H9 (cell line): ENCODE measurements around the gene CXCL13. TPM values are rescaled to one million over a fixed set of nuclear protein-coding genes. Genes with fewer than 3 reads are reported as not detected.

Experiments
- DNase-seq: peaks from one replicate; pipeline ENCODE4 v3.0.0-alpha.2; 2017
- H2AFZ ChIP-seq: one replicate; pipeline ENCODE4 v1.6.1; 2013; ENCODE audit warnings: mild to moderate bottlenecking, low read length, control low read depth, moderate library complexity
- H2AK5ac ChIP-seq: 2 replicates; pipeline ENCODE4 v1.6.1; 2013; ENCODE audit warnings: low read length, control low read depth, mixed read lengths; ENCODE audit not compliant: insufficient read length
- H2BK120ac ChIP-seq: one replicate; pipeline ENCODE4 v1.6.1; 2013; ENCODE audit warnings: low read depth, mild to moderate bottlenecking, low read length, control low read depth, inconsistent platforms; ENCODE audit not compliant: poor library complexity, severe bottlenecking
- H2BK12ac ChIP-seq: 2 replicates; pipeline ENCODE4 v1.6.1; 2013; ENCODE audit warnings: low read length, control low read depth, mixed read lengths, low read depth; ENCODE audit not compliant: insufficient read length
- H2BK15ac ChIP-seq: 2 replicates; pipeline ENCODE4 v1.6.1; 2013; ENCODE audit warnings: low read depth, low read length, control low read depth
- H2BK20ac ChIP-seq: one replicate; pipeline ENCODE4 v1.6.1; 2013; ENCODE audit warnings: low read depth, mild to moderate bottlenecking, low read length, control low read depth, inconsistent platforms; ENCODE audit not compliant: poor library complexity, severe bottlenecking
- H2BK5ac ChIP-seq: 2 replicates; pipeline ENCODE4 v1.6.1; 2013; ENCODE audit warnings: low read length, control low read depth, mixed read lengths; ENCODE audit not compliant: insufficient read length
- H3K14ac ChIP-seq: 2 replicates; pipeline ENCODE4 v1.6.1; 2013; ENCODE audit warnings: low read length, control low read depth; ENCODE audit not compliant: insufficient read depth
- H3K18ac ChIP-seq: 2 replicates; pipeline ENCODE4 v1.6.1; 2013; ENCODE audit warnings: low read depth, mild to moderate bottlenecking, mixed read lengths, low read length, control low read depth; ENCODE audit not compliant: insufficient read length
- H3K23ac ChIP-seq: 2 replicates; pipeline ENCODE4 v1.6.1; 2013; ENCODE audit warnings: low read length, control low read depth, mixed read lengths, low read depth; ENCODE audit not compliant: insufficient read length
- H3K23me2 ChIP-seq: 2 replicates; pipeline ENCODE4 v1.6.1; 2013; ENCODE audit warnings: low read depth, mild to moderate bottlenecking, mixed read lengths, low read length, control low read depth; ENCODE audit not compliant: insufficient read length, poor library complexity, severe bottlenecking
- H3K27ac ChIP-seq: 2 replicates; pipeline ENCODE4 v1.5.1; 2013; ENCODE audit warnings: low read length, control low read depth, mixed read lengths, low read depth; ENCODE audit not compliant: insufficient read length
- H3K27me3 ChIP-seq: 2 replicates; pipeline ENCODE4 v1.6.1; 2013; ENCODE audit warnings: low read length, control low read depth, inconsistent platforms; ENCODE audit not compliant: insufficient read depth
- H3K4ac ChIP-seq: 2 replicates; pipeline ENCODE4 v1.6.1; 2013; ENCODE audit warnings: low read depth, mild to moderate bottlenecking, control low read depth, inconsistent platforms, low read length, moderate library complexity
- H3K4me1 ChIP-seq: 2 replicates; pipeline ENCODE4 v1.6.1; 2013; ENCODE audit warnings: low read length, control low read depth, inconsistent platforms; ENCODE audit not compliant: insufficient read depth
- H3K4me2 ChIP-seq: 2 replicates; pipeline ENCODE4 v1.6.1; 2013; ENCODE audit warnings: low read length, control low read depth, mixed read lengths; ENCODE audit not compliant: insufficient read length, insufficient read depth
- H3K56ac ChIP-seq: 2 replicates; pipeline ENCODE4 v1.6.1; 2013; ENCODE audit warnings: low read depth, mild to moderate bottlenecking, mixed read lengths, low read length, control low read depth; ENCODE audit not compliant: insufficient read length
- H3K79me1 ChIP-seq: 2 replicates; pipeline ENCODE4 v1.6.1; 2013; ENCODE audit warnings: low read depth, mild to moderate bottlenecking, moderate library complexity, low read length, control low read depth, inconsistent platforms; ENCODE audit not compliant: insufficient read depth, poor library complexity, severe bottlenecking
- H3K79me2 ChIP-seq: 2 replicates; pipeline ENCODE4 v1.6.1; 2013; ENCODE audit warnings: low read length, control low read depth, inconsistent platforms; ENCODE audit not compliant: insufficient read depth
- H3K9ac ChIP-seq: 2 replicates; pipeline ENCODE4 v1.6.1; 2013; ENCODE audit warnings: low read length, control low read depth, mixed read lengths; ENCODE audit not compliant: insufficient read length; ENCODE audit errors: extremely low read depth
- H3K9me3 ChIP-seq: one replicate; pipeline ENCODE4 v1.6.1; 2013; ENCODE audit warnings: low read depth, low read length, inconsistent platforms; ENCODE audit not compliant: control insufficient read depth
- H3T11ph ChIP-seq: one replicate; pipeline ENCODE4 v1.6.1; 2013; ENCODE audit warnings: mild to moderate bottlenecking, low read length, control low read depth, inconsistent platforms
- H4K20me1 ChIP-seq: one replicate; pipeline ENCODE4 v1.6.1; 2013; ENCODE audit not compliant: control insufficient read depth, insufficient read length, insufficient read depth
- H4K5ac ChIP-seq: 2 replicates; pipeline ENCODE4 v1.6.1; 2013; ENCODE audit warnings: low read depth, mild to moderate bottlenecking, mixed read lengths, low read length, control low read depth; ENCODE audit not compliant: insufficient read length
- H4K8ac ChIP-seq: replicated peaks from 2 replicates; pipeline ENCODE4 v1.6.1; 2013; ENCODE audit warnings: low read length, control low read depth, mixed read lengths, low read depth; ENCODE audit not compliant: insufficient read length
- H4K91ac ChIP-seq: 2 replicates; pipeline ENCODE4 v1.6.1; 2013; ENCODE audit warnings: low read depth, mild to moderate bottlenecking, moderate library complexity, mixed read lengths, low read length, control low read depth; ENCODE audit not compliant: insufficient read length
- H3K27ac Mint-ChIP-seq, 3 experiments: 2 replicates in 2 of 3; 3 replicates in 1 of 3; pipeline ENCODE4 v1.8.0; 2020 to 2021; ENCODE audit warnings: mixed read lengths in 3 of 3, mild to moderate bottlenecking in 1 of 3, moderate library complexity in 1 of 3
- H3K27me3 Mint-ChIP-seq: 2 replicates; pipeline ENCODE4 v1.8.0; 2021; ENCODE audit warnings: low read depth, mild to moderate bottlenecking, moderate library complexity, mixed read lengths
- H3K36me3 Mint-ChIP-seq, 3 experiments: 2 replicates in 2 of 3; 3 replicates in 1 of 3; pipeline ENCODE4 v1.8.0; 2020 to 2021; ENCODE audit warnings: low read depth in 3 of 3, mixed read lengths in 3 of 3; ENCODE audit not compliant: insufficient read depth in 1 of 3
- H3K4me1 Mint-ChIP-seq, 2 experiments: 2 replicates each; pipeline ENCODE4 v1.8.0; 2020; ENCODE audit warnings: mixed read lengths in 2 of 2
- H3K4me3 Mint-ChIP-seq, 2 experiments: 2 replicates in 1 of 2; 3 replicates in 1 of 2; pipeline ENCODE4 v1.8.0; 2020 to 2021; ENCODE audit warnings: mild to moderate bottlenecking in 2 of 2, mixed read lengths in 2 of 2, moderate library complexity in 1 of 2
- H3K9me3 Mint-ChIP-seq, 2 experiments: 2 replicates in 1 of 2; 3 replicates in 1 of 2; pipeline ENCODE4 v1.8.0; 2020; ENCODE audit warnings: mild to moderate bottlenecking in 2 of 2, mixed read lengths in 2 of 2, moderate library complexity in 1 of 2
- WGBS: extraction: QIAGEN DNeasy Blood & Tissue Kit; methylation state at CpG from one replicate; pipeline ENCODE4 v1.1.7; 2013; ENCODE audit warnings: missing lambda C conversion rate, low lambda C conversion rate, mixed read lengths; ENCODE audit not compliant: insufficient read length; ENCODE audit errors: extremely low coverage; 5-methylcytosine and 5-hydroxymethylcytosine counted together
- total RNA-seq: library from RNA; stranded (reverse); gene quantifications from 2 replicates; pipeline ENCODE4 v1.2.1, GENCODE V29; 2021
- TF ChIP-seq, protein P1 (sequence below): fragments of 200-600 bp; sonication (generic); conservative IDR thresholded peaks from 3 replicates; pipeline ENCODE4 v1.8.0; 2021; ENCODE audit warnings: antibody characterized with exemption, mild to moderate bottlenecking

The CXCL13 gene
- total RNA-seq, 1 experiment from 2014 or later = not detected

DNA sequence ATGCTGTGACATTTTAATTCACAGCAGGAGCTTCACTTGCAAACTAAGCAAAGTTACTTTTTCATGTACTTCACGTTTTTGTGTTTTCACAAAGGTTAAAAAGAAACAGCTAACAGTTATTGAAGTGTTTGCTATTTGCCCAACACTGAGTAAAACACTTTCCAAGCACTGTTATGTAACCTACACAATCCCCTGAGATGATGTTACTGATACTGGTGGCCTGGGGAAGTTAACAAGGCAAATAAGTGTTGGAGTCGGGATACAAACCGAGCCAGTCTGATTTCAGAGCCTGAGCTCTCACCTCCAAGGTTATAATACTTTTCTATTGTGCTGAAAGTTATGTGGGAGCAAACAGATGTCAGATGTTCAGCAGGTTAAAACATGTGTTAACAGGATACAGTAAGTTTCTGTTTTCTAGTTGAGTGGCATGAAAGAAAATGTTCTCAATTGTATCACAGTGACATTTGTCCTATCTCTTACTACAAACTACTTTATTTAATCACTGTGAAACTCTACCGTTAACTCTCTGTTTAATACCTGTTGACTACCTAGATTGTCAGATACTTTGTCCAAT is 3.9 kb upstream of the CXCL13 start:
- H2AK5ac ChIP-seq = no peak overlapping the region
- H3T11ph ChIP-seq = no peak overlapping the region
- H3K79me1 ChIP-seq = no peaks in the 10 kb centered on the region
- no peak overlapping the region for H3K23ac ChIP-seq
- TF ChIP-seq, protein P1, sequence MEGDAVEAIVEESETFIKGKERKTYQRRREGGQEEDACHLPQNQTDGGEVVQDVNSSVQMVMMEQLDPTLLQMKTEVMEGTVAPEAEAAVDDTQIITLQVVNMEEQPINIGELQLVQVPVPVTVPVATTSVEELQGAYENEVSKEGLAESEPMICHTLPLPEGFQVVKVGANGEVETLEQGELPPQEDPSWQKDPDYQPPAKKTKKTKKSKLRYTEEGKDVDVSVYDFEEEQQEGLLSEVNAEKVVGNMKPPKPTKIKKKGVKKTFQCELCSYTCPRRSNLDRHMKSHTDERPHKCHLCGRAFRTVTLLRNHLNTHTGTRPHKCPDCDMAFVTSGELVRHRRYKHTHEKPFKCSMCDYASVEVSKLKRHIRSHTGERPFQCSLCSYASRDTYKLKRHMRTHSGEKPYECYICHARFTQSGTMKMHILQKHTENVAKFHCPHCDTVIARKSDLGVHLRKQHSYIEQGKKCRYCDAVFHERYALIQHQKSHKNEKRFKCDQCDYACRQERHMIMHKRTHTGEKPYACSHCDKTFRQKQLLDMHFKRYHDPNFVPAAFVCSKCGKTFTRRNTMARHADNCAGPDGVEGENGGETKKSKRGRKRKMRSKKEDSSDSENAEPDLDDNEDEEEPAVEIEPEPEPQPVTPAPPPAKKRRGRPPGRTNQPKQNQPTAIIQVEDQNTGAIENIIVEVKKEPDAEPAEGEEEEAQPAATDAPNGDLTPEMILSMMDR = no peak
- no peak overlapping the region for H4K91ac ChIP-seq
- no peak overlapping the region for H3K18ac ChIP-seq
- H4K8ac ChIP-seq = no peak overlapping the region
- H4K20me1 ChIP-seq = no peaks in the 10 kb centered on the region
- no peaks in the 10 kb centered on the region for H3K23me2 ChIP-seq
- no peak overlapping the region for H3K27ac ChIP-seq
- H3K4me1 Mint-ChIP-seq = no peaks in the 10 kb centered on the region
- H3K79me2 ChIP-seq = no peaks in the 10 kb centered on the region
- no peak overlapping the region for H3K4me3 Mint-ChIP-seq
- H2AFZ ChIP-seq = no peak overlapping the region
- no peak overlapping the region for H3K4ac ChIP-seq
- H3K14ac ChIP-seq = no peak overlapping the region
- no peak overlapping the region for H2BK15ac ChIP-seq
- H3K9me3 Mint-ChIP-seq = no peaks in the 10 kb centered on the region
- H3K36me3 Mint-ChIP-seq = no peaks in the 10 kb centered on the region
- H3K4me2 ChIP-seq = no peak overlapping the region
- H2BK20ac ChIP-seq = no peak overlapping the region
- H3K4me1 ChIP-seq = no peaks in the 10 kb centered on the region
- no peaks in the 10 kb centered on the region for H3K9me3 ChIP-seq
- H3K27me3 ChIP-seq = no peaks in the 10 kb centered on the region
- no peak overlapping the region for H2BK5ac ChIP-seq
- no CpG with 5 or more reads among the region's 4 CpGs for WGBS
- H3K27ac Mint-ChIP-seq = no peak overlapping the region
- no peak overlapping the region for H4K5ac ChIP-seq
- no peak overlapping the region for H3K56ac ChIP-seq
- no peak overlapping the region for H3K9ac ChIP-seq
- DNase-seq = no peak
- no peak overlapping the region for H2BK12ac ChIP-seq
- no peak overlapping the region for H2BK120ac ChIP-seq
- H3K27me3 Mint-ChIP-seq = peaks cover 3% of the 10 kb centered on the region; the same call in 1 of the 2 replicates
